Neural cell (in vitro differentiated cells): ENCODE measurements around the gene FASTKD2.

Experiments
- CTCF ChIP-seq: fragments of 450-650 bp; IDR thresholded peaks from 2 replicates; pipeline ENCODE4 v1.5.1; 2014; ENCODE audit warnings: antibody characterized with exemption, mild to moderate bottlenecking, moderate library complexity; ENCODE audit not compliant: poor library complexity, severe bottlenecking
- EP300 ChIP-seq: fragments of 450-650 bp; conservative IDR thresholded peaks from 2 replicates; pipeline ENCODE4 v1.6.1; 2014; ENCODE audit warnings: antibody characterized with exemption, mild to moderate bottlenecking, moderate library complexity; ENCODE audit not compliant: poor library complexity, severe bottlenecking
- EZH2 ChIP-seq: fragments of 200-600, 300-800 bp; shearing (Covaris generic), sonication (generic); IDR thresholded peaks from 2 replicates; pipeline ENCODE4 v1.6.1; 2014; ENCODE audit warnings: antibody characterized with exemption, low read length, borderline replicate concordance, mild to moderate bottlenecking; ENCODE audit not compliant: insufficient read depth, poor library complexity, severe bottlenecking
- MXI1 ChIP-seq: fragments of 450-650 bp; conservative IDR thresholded peaks from 2 replicates; pipeline ENCODE4 v1.6.1; 2014; ENCODE audit warnings: antibody characterized with exemption, mild to moderate bottlenecking; ENCODE audit not compliant: poor library complexity, severe bottlenecking
- POLR2AphosphoS5 ChIP-seq: IDR thresholded peaks from 2 replicates; pipeline ENCODE4 v1.6.1; 2012
- RAD21 ChIP-seq: fragments of 450-650 bp; conservative IDR thresholded peaks from 2 replicates; pipeline ENCODE4 v1.6.1; 2014; ENCODE audit warnings: antibody characterized with exemption, mild to moderate bottlenecking, moderate library complexity
- REST ChIP-seq: IDR thresholded peaks from 2 replicates; pipeline ENCODE4 v1.6.1; 2012; ENCODE audit warnings: borderline replicate concordance
- SMC3 ChIP-seq: fragments of 450-650 bp; conservative IDR thresholded peaks from 2 replicates; pipeline ENCODE4 v1.6.1; 2014; ENCODE audit warnings: antibody characterized with exemption, mild to moderate bottlenecking, moderate library complexity; ENCODE audit not compliant: poor library complexity
- TAF1 ChIP-seq: IDR thresholded peaks from 2 replicates; pipeline ENCODE4 v1.6.1; 2012; ENCODE audit warnings: low read depth

- TF ChIP-seq CTCF: no peak
- TF ChIP-seq EP300: no peak
- TF ChIP-seq POLR2AphosphoS5: no peak
- no peak for TF ChIP-seq EZH2
- no peak for TF ChIP-seq MXI1
- no peak for TF ChIP-seq TAF1
- no peak for TF ChIP-seq REST
- no peak for TF ChIP-seq RAD21
- TF ChIP-seq SMC3: no peak
Observed at GRCh38 chr2:206831442-206831995, 66.1 kb downstream of the FASTKD2 start.
